K562 (cell line): ENCODE data around the gene GSTM5.

Experiments
- CHD2 ChIP-seq: IDR thresholded peaks from 2 replicates; pipeline ENCODE4 v1.6.1; 2011; ENCODE audit warnings: low read depth, low read length
- CREB1 ChIP-seq, 2 experiments: sonication (generic) in 1 of 2; formaldehyde crosslinking in 1 of 2; IDR thresholded peaks; 2 replicates each; pipeline versions ENCODE4 v1.6.1 to v1.8.0; 2012 to 2022; ENCODE audit warnings: inconsistent platforms in 1 of 2, mild to moderate bottlenecking in 1 of 2, missing genetic modification reagents in 1 of 2, moderate library complexity in 1 of 2
- POLR2A ChIP-seq: fragments of 450-650 bp; conservative IDR thresholded peaks from 2 replicates; pipeline ENCODE4 v1.6.1; 2016
- SREBF2 ChIP-seq: sonication (generic); formaldehyde crosslinking; IDR thresholded peaks from 2 replicates; pipeline ENCODE4 v1.4.0; 2020; ENCODE audit warnings: mild to moderate bottlenecking, missing genetic modification reagents
- TARDBP ChIP-seq: fragments of 450-650 bp; IDR thresholded peaks from 2 replicates; pipeline ENCODE4 v1.6.1; 2016

DNA sequence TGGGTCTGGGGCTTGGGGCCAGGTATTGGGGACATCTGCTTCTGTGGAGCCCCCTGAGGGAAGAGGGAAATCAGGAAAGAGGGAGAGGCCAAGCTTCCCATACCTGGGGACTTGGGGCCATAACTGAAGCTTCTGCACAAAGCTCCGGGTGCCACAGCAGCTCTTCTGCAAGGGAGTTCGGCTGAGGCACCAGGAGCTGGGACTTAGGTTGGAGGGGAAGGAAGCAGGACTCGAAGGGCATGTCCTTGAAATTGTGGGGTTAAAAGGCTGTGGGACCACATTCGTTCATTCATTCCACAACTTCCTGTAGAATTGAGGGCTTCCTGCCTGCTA, 53.4 kb downstream of the GSTM5 start:
- no peak for TF ChIP-seq CHD2
- TF ChIP-seq CREB1 (IDR thresholded peaks at IDR 0.05), result no peak
- TF ChIP-seq CREB1 (CRISPR knock-in tag; IDR thresholded peaks at IDR 0.05), result no peak
- TF ChIP-seq SREBF2, result no peak
- TF ChIP-seq TARDBP, result no peak
- TF ChIP-seq POLR2A, result no peak
